SH-SY5Y (cell line): ENCODE results near the gene MCEMP1.

Experiments
- GATA2 ChIP-seq: IDR thresholded peaks from 2 replicates; pipeline ENCODE4 v1.6.1; 2011; ENCODE audit warnings: mild to moderate bottlenecking, low read depth, low read length
- GATA3 ChIP-seq: IDR thresholded peaks from 2 replicates; pipeline ENCODE4 v1.6.1; 2011; ENCODE audit warnings: low read depth, mild to moderate bottlenecking, low read length, moderate library complexity

MCEMP1 gene

GRCh38 chr19:7639863-7640348, 37.0 kb upstream of the MCEMP1 start:
- TF ChIP-seq GATA2 (no peak), GATA3 (no peak)

- TF ChIP-seq GATA2 (no peak), GATA3 (no peak)
Observed at GRCh38 chr19:7640803-7641202, 36.1 kb upstream of the MCEMP1 start.

- no peak for TF ChIP-seq GATA2
Observed at GRCh38 chr19:7641290-7642276, 35.3 kb upstream of the MCEMP1 start.

GRCh38 chr19:7642295-7643030, 34.4 kb upstream of the MCEMP1 start:
- TF ChIP-seq GATA2 (no peak), GATA3 (no peak)

GRCh38 chr19:7643031-7643415, 33.9 kb upstream of the MCEMP1 start:
- TF ChIP-seq GATA3 (no peak), GATA2 (no peak)

GRCh38 chr19:7644550-7644877, 32.4 kb upstream of the MCEMP1 start:
- TF ChIP-seq GATA2: no peak
- TF ChIP-seq GATA3: no peak

- TF ChIP-seq GATA2 (no peak), GATA3 (no peak)
Observed at GRCh38 chr19:7645163-7645562, 31.7 kb upstream of the MCEMP1 start.

GRCh38 chr19:7645656-7646425, 31.0 kb upstream of the MCEMP1 start:
- no peak for TF ChIP-seq GATA2
- TF ChIP-seq GATA3: no peak

GRCh38 chr19:7646426-7646700, 30.5 kb upstream of the MCEMP1 start:
- TF ChIP-seq GATA3: no peak
- no peak for TF ChIP-seq GATA2

GRCh38 chr19:7647156-7647555, 29.7 kb upstream of the MCEMP1 start:
- TF ChIP-seq GATA2 (no peak), GATA3 (no peak)

- no peak for TF ChIP-seq GATA3
- no peak for TF ChIP-seq GATA2
Observed at GRCh38 chr19:7648265-7649014, 28.4 kb upstream of the MCEMP1 start.

GRCh38 chr19:7650148-7650547, 26.7 kb upstream of the MCEMP1 start:
- no peak for TF ChIP-seq GATA2
- TF ChIP-seq GATA3: no peak

- TF ChIP-seq GATA2: no peak
- TF ChIP-seq GATA3: no peak
Observed at GRCh38 chr19:7652061-7652641, 24.7 kb upstream of the MCEMP1 start.
